Thoracic aorta (tissue), 2 donors: ENCODE data around the gene ALKBH5. TPM values are rescaled to one million over a fixed set of nuclear protein-coding genes. Genes with fewer than 3 reads are reported as not detected.
"Not testable (repeated sequence)": the region's sequence is repeated elsewhere in the genome, so short reads cannot be mapped to it uniquely, and the experiment has no call there.

Source experiments
- ATAC-seq: fragments of 150-250 bp; one replicate; pipeline ENCODE4 v1.8.0; 2017; ENCODE audit warnings: low read depth; ENCODE audit not compliant: insufficient number of reproducible peaks, low FRiP score
- DNase-seq: peaks from one replicate; pipeline ENCODE4 v3.0.0-alpha.2; 2020; ENCODE audit warnings: low spot score
- H3K27ac ChIP-seq, 2 donors: fragments of 200-600 bp; sonication (generic); 1 replicate in 1 of 2; 2 replicates in 1 of 2; pipeline ENCODE4 v1.5.1; 2016; ENCODE audit warnings: mild to moderate bottlenecking in 2 of 2, moderate library complexity in 2 of 2
- H3K27me3 ChIP-seq: fragments of 200-600 bp; sonication (generic); replicated peaks from 2 replicates; pipeline ENCODE4 v1.6.0; 2016; ENCODE audit warnings: mild to moderate bottlenecking; ENCODE audit not compliant: insufficient read depth
- H3K36me3 ChIP-seq: fragments of 200-600 bp; sonication (generic); one replicate; pipeline ENCODE4 v1.5.1; 2016
- H3K4me1 ChIP-seq, 2 donors: fragments of 200-600 bp; sonication (generic); 1 replicate in 1 of 2; 2 replicates in 1 of 2; pipeline versions ENCODE4 v1.5.1 to v1.6.0; 2016; ENCODE audit warnings: low read depth in 2 of 2, mild to moderate bottlenecking in 1 of 2; ENCODE audit not compliant: control insufficient read depth in 1 of 2
- H3K4me3 ChIP-seq: fragments of 200-600 bp; sonication (generic); 2 replicates; pipeline ENCODE4 v1.5.1; 2016; ENCODE audit warnings: mild to moderate bottlenecking
- H3K9me3 ChIP-seq: fragments of 200-600 bp; sonication (generic); 2 replicates; pipeline ENCODE4 v1.5.1; 2016
- CTCF ChIP-seq: fragments of 200-600 bp; sonication (generic); IDR thresholded peaks from one replicate; pipeline ENCODE4 v1.5.1; 2019; ENCODE audit warnings: antibody characterized with exemption
- total RNA-seq, 2 donors: library from RNA; depleted of rRNA; stranded (reverse); fragments of >200 nt; gene quantifications; one replicate each; pipeline versions ENCODE4 v1.1.0 to v1.2.3, GENCODE V29; 2016

ALKBH5 gene
- total RNA-seq, 2 donors from 2014 or later = 89.6 to 105 TPM

- no peak for ATAC-seq
Observed at GRCh38 chr17:18205861-18206260, 22.2 kb downstream of the ALKBH5 start.

GRCh38 chr17:18206962-18207361 lies 23.3 kb downstream of the ALKBH5 start:
- Histone ChIP-seq H3K27ac (no peak overlapping the region), H3K4me3 (no peak overlapping the region), H3K27me3 (no peaks in the 10 kb centered on the region), H3K36me3 (peaks cover 51% of the 10 kb centered on the region), H3K9me3 (no peaks in the 10 kb centered on the region), H3K4me1 (no peaks in the 10 kb centered on the region)
- ATAC-seq = no peak
- DNase-seq = no peak
- TF ChIP-seq CTCF = no peak

More at GRCh38 chr17:18205861-18206260, 22.2 kb downstream of the ALKBH5 start:
- Histone ChIP-seq H3K27me3 (no peaks in the 10 kb centered on the region), H3K36me3 (peaks cover 51% of the 10 kb centered on the region), H3K4me3 (no peak overlapping the region), H3K27ac (no peak overlapping the region), H3K4me1 (peaks cover 0 to 5% of the 10 kb centered on the region in 2 donors), H3K9me3 (no peaks in the 10 kb centered on the region)
- DNase-seq = no peak
- TF ChIP-seq CTCF = no peak

- ATAC-seq = no peak
- H3K4me3 ChIP-seq = no peak overlapping the region
- no peak overlapping the region for H3K27ac ChIP-seq
- no peaks in the 10 kb centered on the region for H3K27me3 ChIP-seq
- no peak for DNase-seq
- H3K4me1 ChIP-seq = no peaks in the 10 kb centered on the region
- H3K9me3 ChIP-seq = no peaks in the 10 kb centered on the region
- H3K36me3 ChIP-seq = peaks cover 51% of the 10 kb centered on the region
- no peak for TF ChIP-seq CTCF
Observed at GRCh38 chr17:18208092-18208491, 24.5 kb downstream of the ALKBH5 start.

GRCh38 chr17:18213666-18214270 lies 30.1 kb downstream of the ALKBH5 start:
- H3K9me3 ChIP-seq = no peaks in the 10 kb centered on the region
- no peak overlapping the region for H3K27ac ChIP-seq
- H3K4me3 ChIP-seq = no peak overlapping the region
- TF ChIP-seq CTCF = no peak
- H3K4me1 ChIP-seq = peaks cover 0 to 10% of the 10 kb centered on the region in 2 donors
- no peaks in the 10 kb centered on the region for H3K27me3 ChIP-seq
- H3K36me3 ChIP-seq = peaks cover 18% of the 10 kb centered on the region
- ATAC-seq (no peak), DNase-seq (no peak)

GRCh38 chr17:18216906-18217305 lies 33.3 kb downstream of the ALKBH5 start:
- H3K4me3 ChIP-seq, H3K27me3 ChIP-seq, H3K9me3 ChIP-seq, DNase-seq, H3K27ac ChIP-seq, ATAC-seq, H3K36me3 ChIP-seq: not testable (repeated sequence)
- H3K4me1 ChIP-seq = peaks cover 0 to 16% of the 10 kb centered on the region in 2 donors
